HT-29 (cell line): ENCODE measurements around the gene ALDH3A2. TPM values are rescaled to one million over a fixed set of nuclear protein-coding genes. Genes with fewer than 3 reads are reported as not detected.
"Not testable (repeated sequence)": the region's sequence is repeated elsewhere in the genome, so short reads cannot be mapped to it uniquely, and the experiment has no call there.

Experiments used
- DNase-seq: peaks from one replicate; pipeline ENCODE4 v3.0.0-alpha.2; 2015; ENCODE audit warnings: low spot score
- total RNA-seq: library from RNA; depleted of rRNA; stranded (reverse); fragments of >200 nt; shearing (Covaris generic); gene quantifications from 2 replicates; pipeline ENCODE4 v1.2.3, GENCODE V29; 2014

The ALDH3A2 gene
- total RNA-seq, 1 experiment from 2014 or later, result 86.4 TPM

- no peak for DNase-seq
These were observed 30.3 kb downstream of the ALDH3A2 start for GRCh38 chr17:19678581-19679453.

- no peak for DNase-seq
These were observed 34.6 kb downstream of the ALDH3A2 start for GRCh38 chr17:19683117-19683516.

DNA sequence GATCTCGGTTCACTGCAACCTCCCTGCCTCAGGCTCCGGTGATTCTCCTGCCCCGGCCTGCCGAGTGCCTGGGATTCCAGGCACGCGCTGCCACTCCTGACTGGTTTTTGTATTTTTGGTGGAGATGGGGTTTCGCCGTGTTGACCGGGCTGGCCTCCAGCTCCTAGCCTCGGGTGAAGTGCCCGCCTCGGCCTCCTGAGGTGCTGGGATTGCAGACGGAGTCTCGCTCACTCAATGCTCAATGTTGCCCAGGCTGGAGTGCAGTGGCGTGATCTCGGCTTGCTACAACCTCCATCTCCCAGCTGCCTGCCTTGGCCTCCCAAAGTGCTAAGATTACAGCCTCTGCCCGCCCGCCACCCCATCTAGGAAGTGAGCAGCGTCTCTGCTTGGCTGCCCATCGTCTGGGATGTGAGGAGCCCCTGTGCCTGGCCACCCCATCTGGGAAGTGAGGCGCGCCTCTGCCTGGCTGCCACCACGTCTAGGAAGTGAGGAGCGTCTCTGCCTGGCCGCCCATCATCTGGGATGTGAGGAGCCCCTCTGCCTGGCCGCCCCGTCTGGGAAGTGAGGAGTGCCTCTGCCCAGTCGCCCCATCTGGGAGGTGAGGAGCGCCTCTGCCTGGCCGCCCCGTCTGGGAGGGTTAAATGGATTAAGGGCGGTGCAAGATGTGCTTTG lies 36.5 kb downstream of the ALDH3A2 start:
- DNase-seq, result not testable (repeated sequence)

GRCh38 chr17:19686400-19687090 lies 38.0 kb downstream of the ALDH3A2 start:
- DNase-seq, result no peak

- DNase-seq, result no peak
These were observed 53.7 kb downstream of the ALDH3A2 start for GRCh38 chr17:19702217-19702641.

DNA sequence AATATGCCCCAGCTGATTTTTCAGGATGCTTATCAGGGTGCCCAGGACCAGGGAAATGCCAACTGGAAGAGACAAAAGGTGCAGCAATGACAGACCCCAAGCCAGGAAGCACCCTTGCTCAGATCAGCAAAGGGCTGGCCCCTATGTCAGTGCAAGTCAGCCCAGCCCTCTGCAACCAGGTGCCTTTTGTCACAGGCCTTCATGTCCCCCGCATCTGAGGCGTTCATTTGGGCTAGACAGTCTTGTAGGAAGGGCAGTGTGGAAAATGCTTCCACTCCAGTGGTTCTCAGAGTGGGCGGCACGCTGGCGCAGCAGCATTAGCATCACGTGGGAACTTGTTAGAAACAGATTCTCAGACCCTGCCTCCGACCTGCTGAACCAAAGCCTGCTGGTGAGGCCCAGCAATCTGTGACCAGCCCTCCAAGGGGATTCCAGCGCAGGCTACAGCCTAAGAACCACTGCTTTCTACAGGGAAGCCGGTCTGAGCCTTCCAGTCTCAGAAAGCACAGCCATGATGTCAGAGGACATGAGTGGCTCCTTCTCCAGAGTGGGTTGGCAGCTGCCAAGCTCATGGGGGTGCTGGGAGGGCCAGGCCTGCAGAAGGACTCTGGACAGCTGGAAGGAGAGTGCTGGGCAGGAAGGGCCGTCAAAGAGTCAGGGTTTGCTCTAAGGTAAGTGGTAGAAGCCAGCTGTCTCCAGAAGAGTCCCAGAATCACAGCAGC lies 54.7 kb downstream of the ALDH3A2 start:
- DNase-seq, result no peak

GRCh38 chr17:19703828-19704613 lies 55.5 kb downstream of the ALDH3A2 start:
- no peak for DNase-seq

DNA sequence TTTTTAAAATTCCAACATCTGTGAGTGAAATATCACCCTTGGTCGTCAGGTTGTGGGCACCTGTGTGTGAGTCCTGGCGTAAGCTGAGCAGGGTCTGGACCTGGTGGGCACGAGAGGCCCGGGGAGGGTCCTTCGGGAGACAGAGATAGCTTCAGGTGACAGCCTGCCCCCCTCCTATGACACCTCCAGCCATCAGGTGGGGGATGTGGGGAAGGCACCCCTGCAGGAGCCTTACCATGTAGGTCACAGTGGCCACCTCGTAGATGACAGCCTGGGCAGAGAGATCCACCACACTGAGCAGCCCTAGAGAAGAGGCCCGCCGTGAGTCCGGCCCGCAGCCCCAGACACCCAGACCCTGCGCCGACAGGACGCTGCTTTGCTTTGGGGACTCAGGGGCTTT lies 56.6 kb downstream of the ALDH3A2 start:
- no peak for DNase-seq

GRCh38 chr17:19705771-19706770 lies 57.5 kb downstream of the ALDH3A2 start:
- no peak for DNase-seq

DNA sequence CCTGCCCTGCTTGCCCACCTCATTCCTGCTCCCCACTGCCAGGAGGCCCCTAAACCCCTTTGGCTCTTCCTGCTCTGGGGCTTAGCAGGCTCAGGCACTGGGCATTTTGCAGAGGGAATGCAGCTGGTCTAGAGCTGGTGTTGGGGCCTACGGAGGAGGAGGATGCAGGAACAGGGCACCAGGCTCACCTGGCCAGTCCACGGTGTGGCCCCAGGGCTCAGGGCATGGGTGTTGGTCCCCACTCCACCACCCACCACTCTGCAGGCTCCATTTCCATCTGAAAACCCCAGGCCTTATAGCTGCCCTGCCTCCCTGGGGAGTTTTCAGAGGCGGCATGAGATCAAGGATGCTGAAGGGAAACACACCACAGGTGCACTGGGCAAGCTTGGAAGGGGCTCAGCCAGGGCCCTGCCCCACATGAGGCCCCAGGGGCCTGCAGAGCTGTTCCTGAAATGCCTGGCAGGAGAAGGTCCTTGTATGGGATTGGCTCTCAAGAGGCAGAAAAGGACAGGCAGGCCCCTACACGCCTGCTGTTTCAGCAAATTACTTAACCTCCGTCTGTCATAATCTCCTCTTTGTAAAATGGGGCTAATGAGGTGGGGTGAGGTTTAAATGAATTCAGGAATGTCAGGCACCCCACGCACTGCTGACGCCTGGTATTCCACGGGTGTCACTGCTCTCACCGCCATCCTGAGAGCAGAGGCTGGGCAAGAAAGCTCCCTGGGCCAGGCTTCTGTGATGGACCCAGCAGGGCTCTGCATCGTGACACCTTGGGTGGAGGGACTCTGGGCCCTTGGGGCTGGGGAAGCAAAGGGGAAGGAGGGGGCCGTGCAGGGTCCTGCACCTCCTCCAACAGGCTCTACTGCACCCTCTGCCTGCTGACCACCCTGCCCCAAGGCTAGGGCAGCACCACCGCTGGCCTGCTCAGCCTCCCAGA lies 58.5 kb downstream of the ALDH3A2 start:
- no peak for DNase-seq

GRCh38 chr17:19707728-19708221 lies 59.2 kb downstream of the ALDH3A2 start:
- no peak for DNase-seq

DNA sequence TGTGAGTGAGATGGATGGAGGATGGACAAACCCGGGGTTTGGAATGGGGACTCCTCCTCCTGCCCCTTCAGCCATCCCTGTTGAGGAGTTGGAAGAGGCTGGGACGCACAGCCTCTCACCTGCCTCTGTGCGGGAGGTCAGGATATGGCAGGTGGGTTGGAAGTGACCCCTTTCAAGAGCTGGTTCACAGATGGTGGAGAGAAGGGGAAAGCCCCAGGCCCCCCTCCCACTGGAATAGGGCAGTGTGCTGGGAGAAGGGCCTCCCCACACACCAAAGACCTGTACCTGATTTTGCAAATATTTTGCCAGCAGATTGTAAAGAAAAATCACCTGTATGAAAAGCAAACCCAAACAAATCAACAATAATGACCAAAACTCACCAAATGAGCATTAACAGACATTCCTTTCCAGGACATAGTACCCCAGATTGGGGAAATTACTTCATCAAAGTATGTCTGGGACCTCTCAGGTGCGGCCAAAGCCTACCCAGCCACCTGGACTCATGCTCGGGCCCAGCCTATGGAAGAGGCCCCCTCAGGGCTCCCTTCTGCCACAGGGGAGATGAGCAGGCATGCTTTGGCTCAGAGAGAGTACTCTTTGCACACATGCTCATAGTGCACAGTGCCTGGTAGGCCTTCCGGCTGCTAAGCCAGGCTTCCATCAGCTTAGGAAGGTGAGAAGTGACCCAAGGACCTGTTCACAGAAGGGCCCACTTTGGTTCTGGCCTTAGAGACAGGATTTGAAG lies 60.1 kb downstream of the ALDH3A2 start:
- DNase-seq, result no peak

DNA sequence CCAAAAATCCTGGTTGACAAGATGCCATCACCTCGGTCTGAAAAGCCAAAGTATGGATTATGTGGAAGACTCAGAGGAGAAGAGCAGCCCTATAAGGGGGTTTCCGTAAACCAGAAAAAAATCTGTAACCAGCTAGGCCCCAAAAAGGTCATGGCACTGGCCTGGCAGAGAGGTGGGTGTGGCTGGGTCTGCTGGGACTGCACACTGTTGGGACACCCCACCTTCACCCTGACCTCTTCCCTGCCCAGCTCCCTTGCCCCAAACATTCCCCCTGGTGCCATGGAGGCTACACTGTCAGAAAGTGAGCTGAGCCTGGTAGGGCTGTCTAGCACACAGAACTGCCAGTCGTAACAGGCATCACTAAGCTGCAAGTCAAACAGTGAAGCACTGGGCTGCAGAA lies 61.3 kb downstream of the ALDH3A2 start:
- no peak for DNase-seq

- no peak for DNase-seq
These were observed 64.0 kb downstream of the ALDH3A2 start for GRCh38 chr17:19712436-19713004.

GRCh38 chr17:19713462-19713861 lies 64.9 kb downstream of the ALDH3A2 start:
- DNase-seq, result no peak

GRCh38 chr17:19713901-19714361 lies 65.4 kb downstream of the ALDH3A2 start:
- DNase-seq, result no peak
